GM12878 (cell line): ENCODE results near the gene ELAVL4. TPM values are rescaled to one million over a fixed set of nuclear protein-coding genes. Genes with fewer than 3 reads are reported as not detected.

Experiments
- ATAC-seq: fragments of 200-7000 bp; cut with Tn5 transposase; 3 replicates; pipeline ENCODE4 v1.9.1; 2020; ENCODE audit warnings: mild to moderate bottlenecking, moderate library complexity
- BruUV-seq: library from RNA; stranded (reverse); fragments of 400-500 nt; replicated peaks from 2 replicates; lab custom pipeline; 2021; lab: Mats Ljungman, UMichigan
- CTCF ChIA-PET: fragments of 300-600 bp; sonication (Branson Sonifier 250); formaldehyde crosslinking; extraction: SDS; loops from one replicate; lab custom pipeline; 2021; ENCODE audit warnings: inconsistent platforms; lab: Yijun Ruan, JAX
- POLR2A ChIA-PET: fragments of 350-600 bp; formaldehyde crosslinking; extraction: SDS; loops from one replicate; lab custom pipeline; 2021; ENCODE audit warnings: inconsistent platforms; lab: Charles Lee
- RAD21 ChIA-PET: fragments of 300-600 bp; sonication (Branson Sonifier 250); formaldehyde crosslinking; loops from one replicate; lab custom pipeline; 2023; ENCODE audit warnings: antibody characterized with exemption; ENCODE audit not compliant: unreplicated experiment; lab: Charles Lee
- SMC1A ChIA-PET: fragments of 300-600 bp; sonication (Branson Sonifier 250); formaldehyde crosslinking; loops from one replicate; lab custom pipeline; 2023; ENCODE audit not compliant: unreplicated experiment, uncharacterized antibody; lab: Charles Lee
- DNase-seq: peaks from one replicate; pipeline ENCODE4 v3.0.0-alpha.2; 2011; ENCODE audit warnings: low read depth, low spot score
- FAIRE-seq: peaks from 3 replicates; lab custom pipeline; 2011; peaks lifted over from hg19 to GRCh38; lab: Jason Lieb, UNC
- H2AFZ ChIP-seq: 2 replicates; pipeline ENCODE4 v1.6.0; 2011; ENCODE audit warnings: low read depth, low read length, control low read depth; ENCODE audit not compliant: control insufficient read depth
- H3K27ac ChIP-seq: 2 replicates; pipeline ENCODE4 v1.5.1; 2011; ENCODE audit warnings: control low read depth; ENCODE audit not compliant: control insufficient read depth, insufficient read depth
- H3K27me3 ChIP-seq, 2 experiments: replicated peaks in 1 of 2; 2 replicates each; pipeline versions ENCODE4 v1.6.0 to v1.6.1; 2011; ENCODE audit warnings: low read length in 1 of 2; ENCODE audit not compliant: control insufficient read depth in 2 of 2, insufficient read depth in 2 of 2
- H3K36me3 ChIP-seq, 2 experiments: 2 replicates each; pipeline ENCODE4 v1.5.1; 2011; ENCODE audit warnings: low read length in 1 of 2; ENCODE audit not compliant: control insufficient read depth in 2 of 2, insufficient read depth in 2 of 2
- H3K4me1 ChIP-seq: 2 replicates; pipeline ENCODE4 v1.6.1; 2011; ENCODE audit warnings: mild to moderate bottlenecking, low read length, moderate library complexity, mixed read lengths; ENCODE audit not compliant: control insufficient read depth, insufficient read depth
- H3K4me2 ChIP-seq: 2 replicates; pipeline ENCODE4 v1.6.0; 2011; ENCODE audit warnings: control low read depth; ENCODE audit not compliant: control insufficient read depth, insufficient read depth
- H3K4me3 ChIP-seq: fragments of 200-600 bp; sonication (generic); 2 replicates; pipeline ENCODE4 v1.5.1; 2016
- H3K79me2 ChIP-seq: 2 replicates; pipeline ENCODE4 v1.6.0; 2011; ENCODE audit warnings: low read length; ENCODE audit not compliant: control insufficient read depth, insufficient read depth
- H3K9ac ChIP-seq: 2 replicates; pipeline ENCODE4 v1.8.0; 2011; ENCODE audit warnings: low read length, control low read depth, mixed read lengths; ENCODE audit not compliant: control insufficient read depth, insufficient read depth
- H3K9me3 ChIP-seq: replicated peaks from 3 replicates; pipeline ENCODE4 v1.5.1; 2011; ENCODE audit warnings: mild to moderate bottlenecking, low read length; ENCODE audit not compliant: control insufficient read depth, insufficient read depth
- H4K20me1 ChIP-seq: 2 replicates; pipeline ENCODE4 v1.6.0; 2011; ENCODE audit not compliant: control insufficient read depth, insufficient read depth
- ASH2L ChIP-seq: fragments of 300-600, 200-600 bp; sonication (generic); IDR thresholded peaks from 2 replicates; pipeline ENCODE4 v1.6.1; 2017; ENCODE audit warnings: low read depth, mild to moderate bottlenecking, borderline replicate concordance
- BCL11A ChIP-seq: IDR thresholded peaks from 2 replicates; pipeline ENCODE4 v1.6.1; 2011; ENCODE audit warnings: low read depth, low read length
- CHD1 ChIP-seq: IDR thresholded peaks from 2 replicates; pipeline ENCODE4 v1.6.1; 2012; ENCODE audit warnings: low read depth, low read length, improper control_type of control experiment
- EED ChIP-seq: sonication (generic); IDR thresholded peaks from 2 replicates; pipeline ENCODE4 v1.6.1; 2016; ENCODE audit warnings: antibody characterized with exemption, low read depth
- EZH2 ChIP-seq: IDR thresholded peaks from 2 replicates; pipeline ENCODE4 v1.6.1; 2012; ENCODE audit warnings: low read depth, mild to moderate bottlenecking, control low read depth, inconsistent platforms, low read length, borderline replicate concordance; ENCODE audit not compliant: control insufficient read depth
- HDAC6 ChIP-seq: fragments of 200-600 bp; sonication (generic); IDR thresholded peaks from one replicate; pipeline ENCODE4 v1.8.0; 2017; ENCODE audit warnings: antibody characterized with exemption; ENCODE audit not compliant: unreplicated experiment
- RAD21 ChIP-seq: IDR thresholded peaks from 2 replicates; pipeline ENCODE4 v1.6.1; 2011; ENCODE audit warnings: mild to moderate bottlenecking, low read depth, low read length, moderate library complexity; ENCODE audit not compliant: insufficient read depth
- RFX5 ChIP-seq: IDR thresholded peaks from 2 replicates; pipeline ENCODE4 v1.6.1; 2011; ENCODE audit warnings: low read depth, low read length, improper control_type of control experiment
- SIX5 ChIP-seq: IDR thresholded peaks from 2 replicates; pipeline ENCODE4 v1.6.1; 2011; ENCODE audit warnings: mild to moderate bottlenecking, low read depth, low read length, moderate library complexity; ENCODE audit not compliant: severe bottlenecking
- SREBF1 ChIP-seq: IDR thresholded peaks from 2 replicates; pipeline ENCODE4 v1.6.1; 2012; ENCODE audit warnings: mild to moderate bottlenecking, low read length
- SREBF2 ChIP-seq: IDR thresholded peaks from 2 replicates; pipeline ENCODE4 v1.6.1; 2012; ENCODE audit warnings: mild to moderate bottlenecking, low read length
- STAT3 ChIP-seq: IDR thresholded peaks from 2 replicates; pipeline ENCODE4 v1.6.1; 2011; ENCODE audit warnings: low read depth, low read length, improper control_type of control experiment
- TAF1 ChIP-seq: IDR thresholded peaks from 2 replicates; pipeline ENCODE4 v1.6.1; 2011; ENCODE audit warnings: mild to moderate bottlenecking, low read depth, low read length, borderline replicate concordance
- ZNF24 ChIP-seq: fragments of 450-650 bp; IDR thresholded peaks from 2 replicates; pipeline ENCODE4 v1.6.1; 2017; ENCODE audit warnings: antibody characterized with exemption, mild to moderate bottlenecking
- ZNF274 ChIP-seq: IDR thresholded peaks from one replicate; pipeline ENCODE4 v1.8.0; 2011; ENCODE audit not compliant: insufficient read length, insufficient read depth
- WGBS: methylation state at CpG from one replicate; pipeline ENCODE4 v1.1.6; 2016; ENCODE audit warnings: low lambda C conversion rate; ENCODE audit not compliant: insufficient replicate concordance, insufficient coverage; ENCODE audit errors: missing lambda C conversion rate; 5-methylcytosine and 5-hydroxymethylcytosine counted together
- in situ Hi-C: fragments of 300-500 bp; cut with MboI; formaldehyde crosslinking; loops from 9 replicates; pipeline ENCODE4 v1.14.3; 2018; ENCODE audit warnings: mixed read lengths
- intact Hi-C: fragments of 100-400 bp; cut with micrococcal nuclease; formaldehyde crosslinking; loops from one replicate; pipeline ENCODE4 v1.14.2; 2022; ENCODE audit not compliant: unreplicated experiment
- polyA plus RNA-seq, 11 experiments: library from polyadenylated mRNA; depleted of rRNA in 4 of 11; unstranded in 6 of 11; stranded (reverse) in 5 of 11; fragments of >200 nt; fragmentation: Nextera tagmentation in 4 of 11; fragmentation: Illumina TruSeq in 1 of 11; extraction: Ambion mirVana in 4 of 11; extraction: Trizol in 1 of 11; gene quantifications; 1 replicate in 1 of 11; 2 replicates in 10 of 11; pipeline versions ENCODE4 v1.2.1 to v1.2.3, GENCODE V29; 2011 to 2016; ENCODE audit warnings: inconsistent platforms in 2 of 11, missing spikeins in 2 of 11, low read depth in 1 of 11
- total RNA-seq, 4 experiments: library from RNA; depleted of rRNA in 3 of 4; stranded (reverse); fragments of >200 nt in 3 of 4; fragmentation: Illumina TruSeq in 1 of 4; extraction: Trizol in 1 of 4; gene quantifications; 2 replicates each; pipeline versions ENCODE4 v1.2.1 to v1.2.3, GENCODE V29; 2013 to 2021
- TF ChIP-seq, protein P1 (sequence below): fragments of 450-650 bp; IDR thresholded peaks from 2 replicates; pipeline ENCODE4 v1.6.1; 2014; ENCODE audit warnings: mild to moderate bottlenecking

ELAVL4 gene
- total and polyA plus RNA-seq, 10 of the 15 experiments (the other 5 are each of a cell fraction or from before 2014, with no cell fraction given) = 0.10 to 0.53 (median 0.17) TPM; not detected in 6

- no TSS peak for BruUV-seq
- CTCF ChIA-PET = no interaction called here
- intact Hi-C loops (no loop called here), in situ Hi-C loops (no loop called here)
- Histone ChIP-seq H3K27me3 (no peaks in the 10 kb centered on the region), H3K4me3 (no peak overlapping the region), H3K9me3 (no peaks in the 10 kb centered on the region), H2AFZ (no peak overlapping the region), H3K36me3 (no peaks in the 10 kb centered on the region), H3K4me1 (no peaks in the 10 kb centered on the region), H3K79me2 (no peaks in the 10 kb centered on the region), H3K4me2 (no peak overlapping the region), H3K27ac (no peak overlapping the region), H4K20me1 (no peaks in the 10 kb centered on the region), H3K9ac (no peak overlapping the region)
- DNase-seq (no peak), FAIRE-seq (no peak), ATAC-seq (no peak)
- POLR2A ChIA-PET = no interaction called here
- RAD21 ChIA-PET = no interaction called here
- WGBS = 0% methylated on average over 1 of the region's 1 CpG
- SMC1A ChIA-PET = no interaction called here
- TF ChIP-seq SREBF1 (no peak), RFX5 (no peak), EED (no peak), SREBF2 (no peak), STAT3 (no peak), ZNF274 (no peak), EZH2 (no peak), ASH2L (no peak), TAF1 (no peak), BCL11A (no peak), RAD21 (no peak), ZNF24 (no peak), HDAC6 (no peak), SIX5 (no peak), CHD1 (no peak)
- TF ChIP-seq, protein P1, sequence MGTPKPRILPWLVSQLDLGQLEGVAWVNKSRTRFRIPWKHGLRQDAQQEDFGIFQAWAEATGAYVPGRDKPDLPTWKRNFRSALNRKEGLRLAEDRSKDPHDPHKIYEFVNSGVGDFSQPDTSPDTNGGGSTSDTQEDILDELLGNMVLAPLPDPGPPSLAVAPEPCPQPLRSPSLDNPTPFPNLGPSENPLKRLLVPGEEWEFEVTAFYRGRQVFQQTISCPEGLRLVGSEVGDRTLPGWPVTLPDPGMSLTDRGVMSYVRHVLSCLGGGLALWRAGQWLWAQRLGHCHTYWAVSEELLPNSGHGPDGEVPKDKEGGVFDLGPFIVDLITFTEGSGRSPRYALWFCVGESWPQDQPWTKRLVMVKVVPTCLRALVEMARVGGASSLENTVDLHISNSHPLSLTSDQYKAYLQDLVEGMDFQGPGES = no peak
Measured at GRCh38 chr1:50208756-50209155, 100.0 kb downstream of the ELAVL4 start.
